Measurements from ENCODE around the gene SNRNP70. TPM values are rescaled to one million over a fixed set of nuclear protein-coding genes. Genes with fewer than 3 reads are reported as not detected.

Gene SNRNP70
- total and polyA plus RNA-seq, 2 of the 13 experiments (the other 11 are each of a cell fraction or from before 2014, with no cell fraction given): 150 to 210 TPM

DNA sequence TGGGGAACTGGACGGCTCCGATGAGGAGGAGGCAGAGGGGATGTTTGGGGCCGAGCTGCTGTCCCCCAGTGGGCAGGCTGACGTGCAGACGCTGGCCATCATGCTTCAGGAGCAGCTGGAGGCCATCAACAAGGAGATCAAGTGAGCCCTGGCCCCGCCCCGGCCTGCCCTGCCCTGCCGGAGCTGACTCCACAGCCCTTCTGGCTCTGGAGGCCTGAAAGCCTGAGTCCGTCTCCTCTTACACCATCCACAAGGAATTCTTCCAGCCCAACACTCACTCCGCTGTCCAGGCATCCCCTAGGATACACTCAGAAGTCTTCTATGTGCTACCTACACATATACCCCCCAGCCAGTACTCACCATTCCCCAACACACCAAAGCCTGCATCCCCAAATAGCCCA, 51.5 kb downstream of the SNRNP70 start:
- DNase-seq (ENCODE audit: low spot score): no peak

GRCh38 chr19:49140951-49141350, 55.7 kb downstream of the SNRNP70 start:
- no peak for DNase-seq (ENCODE audit: low spot score)
- in situ Hi-C loops (cut with HindIII; ENCODE audit: extremely low pct_ligation_motif_present, low pct_unique_long_range_greater_than_20kb): no loop called here
- intact Hi-C loops (cut with micrococcal nuclease; ENCODE audit: unreplicated experiment): no loop called here
- Histone ChIP-seq H2AFZ (ENCODE audit: low read length) (no peak overlapping the region), H3K36me3 (replicated peaks in 1 of 2; ENCODE audit: control insufficient read depth in 1 of 2, insufficient read depth in 2 of 2, low read length in 2 of 2) (no peaks in the 10 kb centered on the region), H3K27ac (ENCODE audit: extremely low read length, insufficient read depth, low read length) (no peak overlapping the region), H3K27me3 (ENCODE audit: control insufficient read depth in 1 of 2, insufficient read depth in 2 of 2, low read length in 2 of 2) (no peaks in the 10 kb centered on the region), H3K4me1 (ENCODE audit: insufficient read depth, low read length) (peaks cover 9% of the 10 kb centered on the region), H3K79me2 (ENCODE audit: insufficient read depth, low read length) (no peaks in the 10 kb centered on the region), H3K9me3 (ENCODE audit: low read length) (no peaks in the 10 kb centered on the region), H4K20me1 (ENCODE audit: insufficient read depth, low read length) (no peaks in the 10 kb centered on the region), H3K4me3 (replicated peaks in 1 of 3; ENCODE audit: insufficient read depth in 1 of 3, low read depth in 2 of 3, low read length in 3 of 3) (no peak overlapping the region), H3K4me2 (ENCODE audit: low read depth, low read length) (no peak overlapping the region), H3K9ac (ENCODE audit: insufficient read depth, low read depth, low read length) (no peak overlapping the region)
- 90% methylated on average over 5 of the region's 7 CpGs for WGBS (ENCODE audit: low lambda C conversion rate)
- ATAC-seq: no peak
- ChIA-PET CTCF (ENCODE audit: low intra/inter-chr PET ratio, low total read pairs) (no interaction called here), POLR2A (no interaction called here)
- FAIRE-seq: no peak
- no TSS peak for BruUV-seq (replicated peaks)
- TF ChIP-seq ZNF772 (CRISPR knock-in tag; IDR thresholded peaks at IDR 0.05) (no peak), ZNF354B (CRISPR knock-in tag; IDR thresholded peaks at IDR 0.05) (no peak), ARNTL (CRISPR knock-in tag; IDR thresholded peaks at IDR 0.05) (no peak), FOXP1 (IDR thresholded peaks at IDR 0.05) (no peak), FOXP1 (CRISPR knock-in tag; IDR thresholded peaks at IDR 0.05) (no peak), HOXA3 (CRISPR knock-in tag; IDR thresholded peaks at IDR 0.05) (no peak), EZH2 (conservative IDR thresholded peaks at IDR 0.05; ENCODE audit: low read depth, low read length) (no peak), TCF7 (IDR thresholded peaks at IDR 0.05; ENCODE audit: low read depth) (no peak), ZNF660 (CRISPR knock-in tag; IDR thresholded peaks at IDR 0.05; ENCODE audit: borderline replicate concordance, low read depth) (no peak), SP5 (CRISPR knock-in tag; IDR thresholded peaks at IDR 0.05; ENCODE audit: borderline replicate concordance, low read depth) (no peak), CC2D1A (CRISPR knock-in tag; IDR thresholded peaks at IDR 0.05) (no peak), ZNF282 (IDR thresholded peaks at IDR 0.05; ENCODE audit: partially characterized antibody) (no peak), FOSL1 (CRISPR knock-in tag; IDR thresholded peaks at IDR 0.05; ENCODE audit: borderline replicate concordance) (no peak), ZNF512B (CRISPR knock-in tag; IDR thresholded peaks at IDR 0.05; ENCODE audit: borderline replicate concordance) (no peak)

More for the DNA sequence above, 51.5 kb downstream of the SNRNP70 start:
- no peaks in the 10 kb centered on the region for H3K4me1 ChIP-seq (ENCODE audit: insufficient read depth, low read length)
- H3K4me3 ChIP-seq (replicated peaks in 1 of 3; ENCODE audit: insufficient read depth in 1 of 3, low read depth in 2 of 3, low read length in 3 of 3): no peak overlapping the region
- no peak overlapping the region for H2AFZ ChIP-seq (ENCODE audit: low read length)
- ChIA-PET POLR2A (no interaction called here), CTCF (ENCODE audit: low intra/inter-chr PET ratio, low total read pairs) (no interaction called here)
- H3K79me2 ChIP-seq (ENCODE audit: insufficient read depth, low read length): no peaks in the 10 kb centered on the region
- FAIRE-seq (no peak), ATAC-seq (no peak)
- WGBS (ENCODE audit: low lambda C conversion rate): 100% methylated on average over 5 of the region's 10 CpGs
- no peak overlapping the region for H3K9ac ChIP-seq (ENCODE audit: insufficient read depth, low read depth, low read length)
- H4K20me1 ChIP-seq (ENCODE audit: insufficient read depth, low read length): no peaks in the 10 kb centered on the region
- in situ Hi-C loops (cut with HindIII; ENCODE audit: extremely low pct_ligation_motif_present, low pct_unique_long_range_greater_than_20kb) (no loop called here), intact Hi-C loops (cut with micrococcal nuclease; ENCODE audit: unreplicated experiment) (no loop called here)
- no peak for TF ChIP-seq RXRB (CRISPR knock-in tag; IDR thresholded peaks at IDR 0.05; ENCODE audit: borderline replicate concordance)
- no peak for TF ChIP-seq KMT2B (CRISPR knock-in tag; IDR thresholded peaks at IDR 0.05)
- TF ChIP-seq HOXA5 (CRISPR knock-in tag; IDR thresholded peaks at IDR 0.05): no peak
- TF ChIP-seq, protein P1, sequence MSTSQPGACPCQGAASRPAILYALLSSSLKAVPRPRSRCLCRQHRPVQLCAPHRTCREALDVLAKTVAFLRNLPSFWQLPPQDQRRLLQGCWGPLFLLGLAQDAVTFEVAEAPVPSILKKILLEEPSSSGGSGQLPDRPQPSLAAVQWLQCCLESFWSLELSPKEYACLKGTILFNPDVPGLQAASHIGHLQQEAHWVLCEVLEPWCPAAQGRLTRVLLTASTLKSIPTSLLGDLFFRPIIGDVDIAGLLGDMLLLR (CRISPR knock-in tag; IDR thresholded peaks at IDR 0.05): no peak
- no peak for TF ChIP-seq ZNF546 (CRISPR knock-in tag; conservative IDR thresholded peaks at IDR 0.05)
- no peak for TF ChIP-seq POGZ (CRISPR knock-in tag; IDR thresholded peaks at IDR 0.05)
- TF ChIP-seq ZNF598 (CRISPR knock-in tag; IDR thresholded peaks at IDR 0.05; ENCODE audit: borderline replicate concordance): no peak
- no peak for TF ChIP-seq RFX5 (IDR thresholded peaks at IDR 0.05; ENCODE audit: low read depth, low read length)
- no peak for TF ChIP-seq PITX1 (CRISPR knock-in tag; IDR thresholded peaks at IDR 0.05)
- TF ChIP-seq FOXP1 (IDR thresholded peaks at IDR 0.05): no peak
- no peak for TF ChIP-seq FOXP1 (CRISPR knock-in tag; IDR thresholded peaks at IDR 0.05)
- peaks cover 3 to 5% of the 10 kb centered on the region in 2 experiments; a peak in 2 of 5 replicates for H3K36me3 ChIP-seq (replicated peaks in 1 of 2; ENCODE audit: control insufficient read depth in 1 of 2, insufficient read depth in 2 of 2, low read length in 2 of 2)
- no peak overlapping the region for H3K27ac ChIP-seq (ENCODE audit: extremely low read length, insufficient read depth, low read length)
- H3K9me3 ChIP-seq (ENCODE audit: low read length): no peaks in the 10 kb centered on the region
- H3K4me2 ChIP-seq (ENCODE audit: low read depth, low read length): no peak overlapping the region
- H3K27me3 ChIP-seq (ENCODE audit: control insufficient read depth in 1 of 2, insufficient read depth in 2 of 2, low read length in 2 of 2): no peaks in the 10 kb centered on the region
- no TSS peak for BruUV-seq (replicated peaks)
